GM13976 (cell line): ENCODE results near the gene MTMR3.

Experiments used
- DNase-seq: peaks from one replicate; pipeline ENCODE4 v3.0.0; 2012; ENCODE audit warnings: low spot score
- CTCF ChIP-seq: IDR thresholded peaks from 2 replicates; pipeline ENCODE4 v1.5.1; 2012; ENCODE audit warnings: borderline replicate concordance, mild to moderate bottlenecking; ENCODE audit not compliant: insufficient read depth; ENCODE audit errors: extremely low read depth, missing control alignments, control extremely low read depth
- in situ Hi-C: fragments of 300-500 bp; cut with MboI; formaldehyde crosslinking; loops from one replicate; pipeline ENCODE4 v1.12.0; 2022; ENCODE audit warnings: low sequenced_read_pairs, mixed read lengths, inconsistent platforms; ENCODE audit not compliant: unreplicated experiment

MTMR3 gene

GRCh38 chr22:29912141-29912540, 29.2 kb downstream of the MTMR3 start:
- DNase-seq: no peak
- TF ChIP-seq CTCF: no peak
- in situ Hi-C loops: no loop called here

- in situ Hi-C loops: no loop called here
- DNase-seq: no peak
- TF ChIP-seq CTCF: no peak
Observed at GRCh38 chr22:29912605-29913398, 29.8 kb downstream of the MTMR3 start.

- no peak for DNase-seq
- TF ChIP-seq CTCF: no peak
- in situ Hi-C loops: no loop called here
Observed at GRCh38 chr22:29914165-29914564, 31.2 kb downstream of the MTMR3 start.

GRCh38 chr22:29914991-29915533, 32.1 kb downstream of the MTMR3 start:
- DNase-seq: no peak
- no peak for TF ChIP-seq CTCF
- in situ Hi-C loops: no loop called here

GRCh38 chr22:29916007-29916544, 33.1 kb downstream of the MTMR3 start:
- TF ChIP-seq CTCF: no peak
- in situ Hi-C loops: no loop called here
- no peak for DNase-seq

GRCh38 chr22:29917052-29917902, 34.3 kb downstream of the MTMR3 start:
- no peak for DNase-seq
- no peak for TF ChIP-seq CTCF
- in situ Hi-C loops: no loop called here
